HG02884 (cell line): ENCODE measurements around the gene RAI1.
"Not testable (repeated sequence)": the region's sequence is repeated elsewhere in the genome, so short reads cannot be mapped to it uniquely, and the experiment has no call there.

Experiments used
- ATAC-seq: cut with Tn5 transposase; IDR thresholded peaks from one replicate; pipeline ENCODE4 v1.9.1; 2021; ENCODE audit warnings: mild to moderate bottlenecking, moderate library complexity; ENCODE audit not compliant: unreplicated experiment

RAI1 gene

GRCh38 chr17:17681187-17681743, at the start of gene RAI1:
TSS of gene RAI1 (plus strand) at chr17:17681458. CDS start at chr17:17792949, 111,491 bp downstream.
- peak; percentile 50 for ATAC-seq

- ATAC-seq = not testable (repeated sequence)
Measured at GRCh38 chr17:17632690-17633089, 48.6 kb upstream of the RAI1 start.

GRCh38 chr17:17633310-17633709, 47.9 kb upstream of the RAI1 start:
- no peak for ATAC-seq

GRCh38 chr17:17635126-17635525, 46.1 kb upstream of the RAI1 start:
- ATAC-seq = no peak

- ATAC-seq = not testable (repeated sequence)
Measured at GRCh38 chr17:17635537-17636271, 45.6 kb upstream of the RAI1 start.

- no peak for ATAC-seq
Measured at GRCh38 chr17:17636272-17636885, 44.9 kb upstream of the RAI1 start.

- no peak for ATAC-seq
Measured at GRCh38 chr17:17638467-17638866, 42.8 kb upstream of the RAI1 start.

- not testable (repeated sequence) for ATAC-seq
Measured at GRCh38 chr17:17639661-17640270, 41.5 kb upstream of the RAI1 start.

GRCh38 chr17:17641621-17642409, 39.4 kb upstream of the RAI1 start:
- ATAC-seq = no peak

- ATAC-seq = not testable (repeated sequence)
Measured at GRCh38 chr17:17645148-17645547, 36.1 kb upstream of the RAI1 start.

GRCh38 chr17:17645961-17646360, 35.3 kb upstream of the RAI1 start:
- no peak for ATAC-seq

- no peak for ATAC-seq
Measured at GRCh38 chr17:17647524-17648178, 33.6 kb upstream of the RAI1 start.

GRCh38 chr17:17648762-17649161, 32.5 kb upstream of the RAI1 start:
- ATAC-seq = no peak

- ATAC-seq = no peak
Measured at GRCh38 chr17:17650959-17651358, 30.3 kb upstream of the RAI1 start.

- ATAC-seq = no peak
Measured at GRCh38 chr17:17653343-17653742, 27.9 kb upstream of the RAI1 start.

GRCh38 chr17:17659340-17659739, 21.9 kb upstream of the RAI1 start:
- ATAC-seq = no peak

GRCh38 chr17:17661134-17661533, 20.1 kb upstream of the RAI1 start:
- ATAC-seq = no peak

- no peak for ATAC-seq
Measured at GRCh38 chr17:17661834-17662385, 19.3 kb upstream of the RAI1 start.

GRCh38 chr17:17663160-17664063, 17.8 kb upstream of the RAI1 start:
- ATAC-seq = peak; percentile 85
